ENCODE results near the gene DAB2IP. TPM values are rescaled to one million over a fixed set of nuclear protein-coding genes. Genes with fewer than 3 reads are reported as not detected.

Gene DAB2IP
- total and polyA plus RNA-seq, 2 of the 4 experiments (the other 2 are of a cell fraction) = 5.6 to 17.2 TPM

DNA sequence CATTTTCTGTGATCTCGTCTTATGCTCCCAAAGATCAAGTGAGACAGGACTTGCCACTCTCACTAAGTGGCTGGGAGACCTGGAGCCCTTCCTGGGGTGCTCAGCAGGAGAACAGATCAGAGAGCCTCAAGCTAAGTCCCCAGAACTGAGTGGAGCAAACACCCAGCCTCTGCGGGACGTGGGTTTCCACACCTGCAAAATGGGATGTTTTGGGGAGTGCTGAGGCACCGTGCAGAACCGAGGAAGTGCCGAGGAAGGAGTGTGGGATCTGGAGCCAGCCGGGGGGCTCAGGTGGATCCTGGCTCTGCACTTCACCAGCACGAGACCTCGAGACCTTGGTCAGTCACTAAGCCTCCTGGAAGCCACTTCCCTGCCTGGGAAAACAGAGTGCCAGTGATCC lies 166.0 kb downstream of the DAB2IP start:
- 81% methylated on average over 2 of the region's 9 CpGs; no CpG with 5 or more reads in 1 of the 2 experiments for WGBS, 2 experiments (ENCODE audit: extremely low coverage in 2 of 2, insufficient read length in 1 of 2)
- in situ Hi-C loops (cut with MboI; ENCODE audit: low sequenced_read_pairs) (no loop called here), dilution Hi-C loops (cut with HindIII; ENCODE audit: low sequenced_read_pairs, unreplicated experiment) (no loop called here), intact Hi-C loops (cut with micrococcal nuclease) (no loop called here)
- Histone ChIP-seq H3K9me1 (ENCODE audit: insufficient read depth, low read length) (no peaks in the 10 kb centered on the region; the same call in 1 of the 2 replicates), H3K36me3 (ENCODE audit: control insufficient read depth, insufficient read depth, low read length) (no peaks in the 10 kb centered on the region), H3K23ac (ENCODE audit: low read depth, low read length) (no peak overlapping the region), H2BK5ac (ENCODE audit: low read depth, low read length, poor library complexity, severe bottlenecking) (no peak overlapping the region), H3K56ac (ENCODE audit: extremely low read depth, insufficient read depth, low read length) (no peak overlapping the region), H3K9ac (ENCODE audit: low read depth, low read length) (no peak overlapping the region), H4K8ac (ENCODE audit: low read depth in 2 of 2, low read length in 2 of 2) (no peak overlapping the region), H3K4me3 (ENCODE audit: insufficient read depth, low read depth, low read length) (no peak overlapping the region), H3K4me2 (ENCODE audit: low read depth, low read length) (no peak overlapping the region), H3K4me1 (ENCODE audit: control insufficient read depth, insufficient read depth, low read length) (peaks cover 3% of the 10 kb centered on the region; the same call in 1 of the 2 replicates), H3K27me3 (ENCODE audit: control insufficient read depth, insufficient read depth, low read length) (peaks cover 6% of the 10 kb centered on the region; the same call in 1 of the 2 replicates), H2BK20ac (ENCODE audit: low read depth, low read length) (no peak overlapping the region), H3K4ac (ENCODE audit: low read depth, low read length) (no peak overlapping the region), H3K9me3 (ENCODE audit: control insufficient read depth, insufficient read depth, low read length) (no peaks in the 10 kb centered on the region), H2AK9ac (replicated peaks; ENCODE audit: low read depth, low read length, poor library complexity) (no peak overlapping the region), H3K14ac (replicated peaks; ENCODE audit: low read depth, low read length) (no peak overlapping the region), H4K91ac (ENCODE audit: insufficient read depth, low read depth, low read length) (no peak overlapping the region), H3K79me1 (ENCODE audit: low read depth in 1 of 2, low read length in 2 of 2) (no peaks in the 10 kb centered on the region), H4K5ac (ENCODE audit: low read depth, low read length) (no peak overlapping the region), H2AFZ (replicated peaks; ENCODE audit: low read length, poor library complexity) (no peak overlapping the region), H3K27ac (ENCODE audit: insufficient read depth, low read length) (no peak overlapping the region), H4K20me1 (ENCODE audit: insufficient read depth, low read length) (no peaks in the 10 kb centered on the region), H2BK15ac (ENCODE audit: low read depth, low read length) (no peak overlapping the region), H2BK120ac (ENCODE audit: low read depth, low read length) (no peak overlapping the region), H3K18ac (ENCODE audit: low read depth, low read length) (no peak overlapping the region), H2AK5ac (ENCODE audit: low read depth, low read length) (no peak overlapping the region)
- ChIA-PET CTCF (no interaction called here), POLR2A (ENCODE audit: unreplicated experiment) (no interaction called here)
- TF ChIP-seq FOS (IDR thresholded peaks at IDR 0.05; ENCODE audit: low read depth, low read length) (no peak), RCOR1 (IDR thresholded peaks at IDR 0.05; ENCODE audit: insufficient replicate concordance, low read length) (no peak), SMC3 (IDR thresholded peaks at IDR 0.05; ENCODE audit: low read depth, low read length) (no peak), RFX5 (IDR thresholded peaks at IDR 0.05; ENCODE audit: low read depth, low read length) (no peak), MXI1 (IDR thresholded peaks at IDR 0.05; ENCODE audit: borderline replicate concordance, low read depth, low read length) (no peak), BHLHE40 (IDR thresholded peaks at IDR 0.05; ENCODE audit: low read depth, low read length) (no peak), POLR2A (IDR thresholded peaks at IDR 0.05; ENCODE audit: low read depth, low read length) (no peak), NFE2L2 (IDR thresholded peaks at IDR 0.05; ENCODE audit: low read depth, low read length) (no peak), CEBPB (IDR thresholded peaks at IDR 0.05; ENCODE audit: low read depth, low read length) (no peak), MAFK (IDR thresholded peaks at IDR 0.05; ENCODE audit: low read depth, low read length) (no peak), MAZ (IDR thresholded peaks at IDR 0.05; ENCODE audit: borderline replicate concordance, low read depth, low read length) (no peak), RAD21 (IDR thresholded peaks at IDR 0.05; ENCODE audit: low read length) (no peak), CHD1 (IDR thresholded peaks at IDR 0.05; ENCODE audit: low read depth, low read length) (no peak)
- TF ChIP-seq, protein P1, sequence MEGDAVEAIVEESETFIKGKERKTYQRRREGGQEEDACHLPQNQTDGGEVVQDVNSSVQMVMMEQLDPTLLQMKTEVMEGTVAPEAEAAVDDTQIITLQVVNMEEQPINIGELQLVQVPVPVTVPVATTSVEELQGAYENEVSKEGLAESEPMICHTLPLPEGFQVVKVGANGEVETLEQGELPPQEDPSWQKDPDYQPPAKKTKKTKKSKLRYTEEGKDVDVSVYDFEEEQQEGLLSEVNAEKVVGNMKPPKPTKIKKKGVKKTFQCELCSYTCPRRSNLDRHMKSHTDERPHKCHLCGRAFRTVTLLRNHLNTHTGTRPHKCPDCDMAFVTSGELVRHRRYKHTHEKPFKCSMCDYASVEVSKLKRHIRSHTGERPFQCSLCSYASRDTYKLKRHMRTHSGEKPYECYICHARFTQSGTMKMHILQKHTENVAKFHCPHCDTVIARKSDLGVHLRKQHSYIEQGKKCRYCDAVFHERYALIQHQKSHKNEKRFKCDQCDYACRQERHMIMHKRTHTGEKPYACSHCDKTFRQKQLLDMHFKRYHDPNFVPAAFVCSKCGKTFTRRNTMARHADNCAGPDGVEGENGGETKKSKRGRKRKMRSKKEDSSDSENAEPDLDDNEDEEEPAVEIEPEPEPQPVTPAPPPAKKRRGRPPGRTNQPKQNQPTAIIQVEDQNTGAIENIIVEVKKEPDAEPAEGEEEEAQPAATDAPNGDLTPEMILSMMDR (conservative IDR thresholded peaks at IDR 0.05; ENCODE audit: low read depth, low read length) = no peak
- TF ChIP-seq, protein P2, sequence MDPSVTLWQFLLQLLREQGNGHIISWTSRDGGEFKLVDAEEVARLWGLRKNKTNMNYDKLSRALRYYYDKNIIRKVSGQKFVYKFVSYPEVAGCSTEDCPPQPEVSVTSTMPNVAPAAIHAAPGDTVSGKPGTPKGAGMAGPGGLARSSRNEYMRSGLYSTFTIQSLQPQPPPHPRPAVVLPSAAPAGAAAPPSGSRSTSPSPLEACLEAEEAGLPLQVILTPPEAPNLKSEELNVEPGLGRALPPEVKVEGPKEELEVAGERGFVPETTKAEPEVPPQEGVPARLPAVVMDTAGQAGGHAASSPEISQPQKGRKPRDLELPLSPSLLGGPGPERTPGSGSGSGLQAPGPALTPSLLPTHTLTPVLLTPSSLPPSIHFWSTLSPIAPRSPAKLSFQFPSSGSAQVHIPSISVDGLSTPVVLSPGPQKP (IDR thresholded peaks at IDR 0.05; ENCODE audit: borderline replicate concordance, low read depth, low read length) = no peak
- TF ChIP-seq, protein P3, sequence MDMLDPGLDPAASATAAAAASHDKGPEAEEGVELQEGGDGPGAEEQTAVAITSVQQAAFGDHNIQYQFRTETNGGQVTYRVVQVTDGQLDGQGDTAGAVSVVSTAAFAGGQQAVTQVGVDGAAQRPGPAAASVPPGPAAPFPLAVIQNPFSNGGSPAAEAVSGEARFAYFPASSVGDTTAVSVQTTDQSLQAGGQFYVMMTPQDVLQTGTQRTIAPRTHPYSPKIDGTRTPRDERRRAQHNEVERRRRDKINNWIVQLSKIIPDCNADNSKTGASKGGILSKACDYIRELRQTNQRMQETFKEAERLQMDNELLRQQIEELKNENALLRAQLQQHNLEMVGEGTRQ (IDR thresholded peaks at IDR 0.05; ENCODE audit: low read depth, low read length) = no peak
- no TSS peak for BruUV-seq (replicated peaks)
- no peak for DNase-seq
- ATAC-seq (ENCODE audit: low read depth) = no peak
